ENCODE results near the gene HDX. TPM values are rescaled to one million over a fixed set of nuclear protein-coding genes. Genes with fewer than 3 reads are reported as not detected.
A peak's percentile ranks its signal among the peaks of the same experiment; 100 is the strongest.
"Not testable (repeated sequence)": the region's sequence is repeated elsewhere in the genome, so short reads cannot be mapped to it uniquely, and the experiment has no call there.

HDX gene, protein sequence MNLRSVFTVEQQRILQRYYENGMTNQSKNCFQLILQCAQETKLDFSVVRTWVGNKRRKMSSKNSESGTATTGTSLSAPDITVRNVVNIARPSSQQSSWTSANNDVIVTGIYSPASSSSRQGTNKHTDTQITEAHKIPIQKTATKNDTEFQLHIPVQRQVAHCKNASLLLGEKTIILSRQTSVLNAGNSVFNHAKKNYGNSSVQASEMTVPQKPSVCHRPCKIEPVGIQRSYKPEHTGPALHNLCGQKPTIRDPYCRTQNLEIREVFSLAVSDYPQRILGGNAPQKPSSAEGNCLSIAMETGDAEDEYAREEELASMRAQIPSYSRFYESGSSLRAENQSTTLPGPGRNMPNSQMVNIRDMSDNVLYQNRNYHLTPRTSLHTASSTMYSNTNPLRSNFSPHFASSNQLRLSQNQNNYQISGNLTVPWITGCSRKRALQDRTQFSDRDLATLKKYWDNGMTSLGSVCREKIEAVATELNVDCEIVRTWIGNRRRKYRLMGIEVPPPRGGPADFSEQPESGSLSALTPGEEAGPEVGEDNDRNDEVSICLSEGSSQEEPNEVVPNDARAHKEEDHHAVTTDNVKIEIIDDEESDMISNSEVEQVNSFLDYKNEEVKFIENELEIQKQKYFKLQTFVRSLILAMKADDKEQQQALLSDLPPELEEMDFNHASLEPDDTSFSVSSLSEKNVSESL
- total RNA-seq (1 to 10 TPM in 1 of 2 donors, under 1 TPM in 1; 0.37 to 2.8 TPM), polyA plus RNA-seq (1 to 10 TPM in 1 of 2 donors, under 1 TPM in 1; 0.97 to 1.8 TPM)

GRCh38 chrX:84501798-84502628 is at the start of gene HDX:
Gene HDX, minus strand, starts transcription at chrX:84502453. Its CDS starts 27,056 bp downstream, at chrX:84475397.
- DNase-seq (ENCODE audit: low spot score) = peak; percentile 68
- no peaks in the 10 kb centered on the region for H3K36me3 ChIP-seq (ENCODE audit: control insufficient read depth in 4 of 4, insufficient read depth in 3 of 4, low read depth in 1 of 4, low read length in 3 of 4)
- H3K4me1 ChIP-seq (ENCODE audit: control insufficient read depth in 4 of 4, insufficient read depth in 4 of 4, low read length in 3 of 4) = peaks cover 0 to 3% (median 1%) of the 10 kb centered on the region in 4 donors
- no peaks in the 10 kb centered on the region for H3K27me3 ChIP-seq (ENCODE audit: control insufficient read depth in 4 of 4, insufficient read depth in 4 of 4, low read length in 3 of 4)
- peak within 1 kb of the TSS; percentile 36 to 69 for H3K9ac ChIP-seq (ENCODE audit: low read depth in 1 of 2, low read length in 2 of 2)
- peak within 1 kb of the TSS; percentile 47 to 86 (median 71) for H3K4me3 ChIP-seq (ENCODE audit: low read depth in 1 of 3, low read length in 3 of 3)
- under 1% methylated on average over 38 of the region's 38 CpGs for WGBS
- peak within 1 kb of the TSS; percentile 82 to 91 for H3K27ac ChIP-seq (ENCODE audit: low read depth in 1 of 2, low read length in 2 of 2)
- TF ChIP-seq EGR1 (IDR thresholded peaks at IDR 0.05; ENCODE audit: low read depth in 2 of 2) (no peak), SP1 (IDR thresholded peaks at IDR 0.05) (no peak), TAF1 (conservative IDR thresholded peaks at IDR 0.05) (peak; percentile 63), HNF4A (conservative IDR thresholded peaks at IDR 0.05) (no peak), HNF4G (IDR thresholded peaks at IDR 0.05) (no peak), FOXA2 (IDR thresholded peaks at IDR 0.05) (no peak), YY1 (IDR thresholded peaks at IDR 0.05) (peak; percentile 27), RXRA (IDR thresholded peaks at IDR 0.05) (peak in 1 of 2 donors; percentile 41), JUND (IDR thresholded peaks at IDR 0.05) (no peak), NR2F2 (IDR thresholded peaks at IDR 0.05) (no peak), ZBTB33 (IDR thresholded peaks at IDR 0.05) (no peak), RAD21 (IDR thresholded peaks at IDR 0.05) (peak in 1 of 2 donors; percentile 41), FOXA1 (IDR thresholded peaks at IDR 0.05) (no peak), GABPA (IDR thresholded peaks at IDR 0.05 in 1 of 2, conservative IDR thresholded peaks at IDR 0.05 in 1 of 2) (no peak)
- TF ChIP-seq, protein P1, sequence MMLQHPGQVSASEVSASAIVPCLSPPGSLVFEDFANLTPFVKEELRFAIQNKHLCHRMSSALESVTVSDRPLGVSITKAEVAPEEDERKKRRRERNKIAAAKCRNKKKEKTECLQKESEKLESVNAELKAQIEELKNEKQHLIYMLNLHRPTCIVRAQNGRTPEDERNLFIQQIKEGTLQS (IDR thresholded peaks at IDR 0.05) = no peak
- TF ChIP-seq, protein P2, sequence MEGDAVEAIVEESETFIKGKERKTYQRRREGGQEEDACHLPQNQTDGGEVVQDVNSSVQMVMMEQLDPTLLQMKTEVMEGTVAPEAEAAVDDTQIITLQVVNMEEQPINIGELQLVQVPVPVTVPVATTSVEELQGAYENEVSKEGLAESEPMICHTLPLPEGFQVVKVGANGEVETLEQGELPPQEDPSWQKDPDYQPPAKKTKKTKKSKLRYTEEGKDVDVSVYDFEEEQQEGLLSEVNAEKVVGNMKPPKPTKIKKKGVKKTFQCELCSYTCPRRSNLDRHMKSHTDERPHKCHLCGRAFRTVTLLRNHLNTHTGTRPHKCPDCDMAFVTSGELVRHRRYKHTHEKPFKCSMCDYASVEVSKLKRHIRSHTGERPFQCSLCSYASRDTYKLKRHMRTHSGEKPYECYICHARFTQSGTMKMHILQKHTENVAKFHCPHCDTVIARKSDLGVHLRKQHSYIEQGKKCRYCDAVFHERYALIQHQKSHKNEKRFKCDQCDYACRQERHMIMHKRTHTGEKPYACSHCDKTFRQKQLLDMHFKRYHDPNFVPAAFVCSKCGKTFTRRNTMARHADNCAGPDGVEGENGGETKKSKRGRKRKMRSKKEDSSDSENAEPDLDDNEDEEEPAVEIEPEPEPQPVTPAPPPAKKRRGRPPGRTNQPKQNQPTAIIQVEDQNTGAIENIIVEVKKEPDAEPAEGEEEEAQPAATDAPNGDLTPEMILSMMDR (IDR thresholded peaks at IDR 0.05; ENCODE audit: low read depth, low read length, missing input control) = no peak
- TF ChIP-seq, protein P3, sequence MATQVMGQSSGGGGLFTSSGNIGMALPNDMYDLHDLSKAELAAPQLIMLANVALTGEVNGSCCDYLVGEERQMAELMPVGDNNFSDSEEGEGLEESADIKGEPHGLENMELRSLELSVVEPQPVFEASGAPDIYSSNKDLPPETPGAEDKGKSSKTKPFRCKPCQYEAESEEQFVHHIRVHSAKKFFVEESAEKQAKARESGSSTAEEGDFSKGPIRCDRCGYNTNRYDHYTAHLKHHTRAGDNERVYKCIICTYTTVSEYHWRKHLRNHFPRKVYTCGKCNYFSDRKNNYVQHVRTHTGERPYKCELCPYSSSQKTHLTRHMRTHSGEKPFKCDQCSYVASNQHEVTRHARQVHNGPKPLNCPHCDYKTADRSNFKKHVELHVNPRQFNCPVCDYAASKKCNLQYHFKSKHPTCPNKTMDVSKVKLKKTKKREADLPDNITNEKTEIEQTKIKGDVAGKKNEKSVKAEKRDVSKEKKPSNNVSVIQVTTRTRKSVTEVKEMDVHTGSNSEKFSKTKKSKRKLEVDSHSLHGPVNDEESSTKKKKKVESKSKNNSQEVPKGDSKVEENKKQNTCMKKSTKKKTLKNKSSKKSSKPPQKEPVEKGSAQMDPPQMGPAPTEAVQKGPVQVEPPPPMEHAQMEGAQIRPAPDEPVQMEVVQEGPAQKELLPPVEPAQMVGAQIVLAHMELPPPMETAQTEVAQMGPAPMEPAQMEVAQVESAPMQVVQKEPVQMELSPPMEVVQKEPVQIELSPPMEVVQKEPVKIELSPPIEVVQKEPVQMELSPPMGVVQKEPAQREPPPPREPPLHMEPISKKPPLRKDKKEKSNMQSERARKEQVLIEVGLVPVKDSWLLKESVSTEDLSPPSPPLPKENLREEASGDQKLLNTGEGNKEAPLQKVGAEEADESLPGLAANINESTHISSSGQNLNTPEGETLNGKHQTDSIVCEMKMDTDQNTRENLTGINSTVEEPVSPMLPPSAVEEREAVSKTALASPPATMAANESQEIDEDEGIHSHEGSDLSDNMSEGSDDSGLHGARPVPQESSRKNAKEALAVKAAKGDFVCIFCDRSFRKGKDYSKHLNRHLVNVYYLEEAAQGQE (IDR thresholded peaks at IDR 0.05) = peak; percentile 49
- TF ChIP-seq, protein P4, sequence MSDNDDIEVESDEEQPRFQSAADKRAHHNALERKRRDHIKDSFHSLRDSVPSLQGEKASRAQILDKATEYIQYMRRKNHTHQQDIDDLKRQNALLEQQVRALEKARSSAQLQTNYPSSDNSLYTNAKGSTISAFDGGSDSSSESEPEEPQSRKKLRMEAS (IDR thresholded peaks at IDR 0.05) = peak; percentile 15
- no peaks in the 10 kb centered on the region for H3K9me3 ChIP-seq (ENCODE audit: control insufficient read depth in 4 of 4, low read length in 3 of 4)

- peaks cover 2 to 15% (median 5%) of the 10 kb centered on the region in 4 donors for H3K9me3 ChIP-seq (ENCODE audit: control insufficient read depth in 4 of 4, low read length in 3 of 4)
- 90% methylated on average over 2 of the region's 2 CpGs for WGBS
- not testable (repeated sequence) for DNase-seq (ENCODE audit: low spot score)
Measured at GRCh38 chrX:84541315-84541714, 39.1 kb upstream of the HDX start.

GRCh38 chrX:84537627-84538026 is 35.4 kb upstream of the HDX start:
- not testable (repeated sequence) for H3K4me3 ChIP-seq (ENCODE audit: low read depth in 1 of 3, low read length in 3 of 3); H3K27ac ChIP-seq (ENCODE audit: low read depth in 1 of 2, low read length in 2 of 2); H3K9ac ChIP-seq (ENCODE audit: low read depth in 1 of 2, low read length in 2 of 2); DNase-seq (ENCODE audit: low spot score); H3K4me1 ChIP-seq (ENCODE audit: control insufficient read depth in 4 of 4, insufficient read depth in 4 of 4, low read length in 3 of 4); H3K36me3 ChIP-seq (ENCODE audit: control insufficient read depth in 4 of 4, insufficient read depth in 3 of 4, low read depth in 1 of 4, low read length in 3 of 4); H3K27me3 ChIP-seq (ENCODE audit: control insufficient read depth in 4 of 4, insufficient read depth in 4 of 4, low read length in 3 of 4)
- WGBS = 89% methylated on average over 6 of the region's 7 CpGs
- peaks cover 2 to 13% (median 5%) of the 10 kb centered on the region in 4 donors for H3K9me3 ChIP-seq (ENCODE audit: control insufficient read depth in 4 of 4, low read length in 3 of 4)

More at GRCh38 chrX:84541315-84541714, 39.1 kb upstream of the HDX start:
- H3K4me3 ChIP-seq (ENCODE audit: low read depth in 1 of 3, low read length in 3 of 3); H3K4me1 ChIP-seq (ENCODE audit: control insufficient read depth in 4 of 4, insufficient read depth in 4 of 4, low read length in 3 of 4); H3K27ac ChIP-seq (ENCODE audit: low read depth in 1 of 2, low read length in 2 of 2); H3K27me3 ChIP-seq (ENCODE audit: control insufficient read depth in 4 of 4, insufficient read depth in 4 of 4, low read length in 3 of 4); H3K9ac ChIP-seq (ENCODE audit: low read depth in 1 of 2, low read length in 2 of 2); H3K36me3 ChIP-seq (ENCODE audit: control insufficient read depth in 4 of 4, insufficient read depth in 3 of 4, low read depth in 1 of 4, low read length in 3 of 4): not testable (repeated sequence)

Data from liver (tissue), 9 donors.